Esophagus muscularis mucosa (tissue), 3 donors: ENCODE results near the gene GALNT7.

Experiments
- CTCF ChIP-seq, 3 experiments: fragments of 200-600 bp in 2 of 3; fragments of 450-650 bp in 1 of 3; sonication (generic) in 2 of 3; IDR thresholded peaks; one replicate each; pipeline ENCODE4 v1.5.1; 2017 to 2019; ENCODE audit warnings: antibody characterized with exemption in 3 of 3, mild to moderate bottlenecking in 2 of 3, moderate library complexity in 1 of 3
- POLR2A ChIP-seq: fragments of 450-650 bp; IDR thresholded peaks from one replicate; pipeline ENCODE4 v1.6.1; 2017; ENCODE audit warnings: antibody characterized with exemption, moderate library complexity, mild to moderate bottlenecking, low read depth
- POLR2AphosphoS5 ChIP-seq, 2 donors: sonication (generic); formaldehyde crosslinking; IDR thresholded peaks; one replicate each; pipeline ENCODE4 v1.6.1; 2017; ENCODE audit warnings: antibody characterized with exemption in 2 of 2

GRCh38 chr4:173337463-173337862 lies 168.9 kb downstream of the GALNT7 start:
- TF ChIP-seq CTCF (IDR thresholded peaks at IDR 0.05) (no peak), POLR2AphosphoS5 (IDR thresholded peaks at IDR 0.05) (no peak), POLR2A (no peak)
